Erythroblast (primary cell): ENCODE results near the gene SLC23A3.

Experiments used
- GATA1 ChIP-seq: IDR thresholded peaks from 2 replicates; pipeline ENCODE4 v1.6.1; 2011; ENCODE audit warnings: low read depth, mild to moderate bottlenecking, control low read depth, low read length, moderate library complexity
- POLR2A ChIP-seq: IDR thresholded peaks from 2 replicates; pipeline ENCODE4 v1.6.1; 2011; ENCODE audit warnings: mild to moderate bottlenecking, low read length

GRCh38 chr2:219155054-219155644 is 14.7 kb downstream of the SLC23A3 start:
- TF ChIP-seq POLR2A (no peak), GATA1 (no peak)
